ENCODE data around the gene KLF3.

KLF3 gene

GRCh38 chr4:38728631-38729141 is 64.7 kb downstream of the KLF3 start:
- peaks cover 4% of the 10 kb centered on the region; the same call in 1 of the 2 replicates for H3K9me3 ChIP-seq (ENCODE audit: control insufficient read depth, insufficient read depth, low read length)

GRCh38 chr4:38730493-38730829 is 66.5 kb downstream of the KLF3 start:
- Histone ChIP-seq H3K4me3 (ENCODE audit: low read depth, low read length) (no peak overlapping the region), H3K27ac (ENCODE audit: low read depth, low read length) (no peak overlapping the region)

More at GRCh38 chr4:38728631-38729141, 64.7 kb downstream of the KLF3 start:
- H3K4me1 ChIP-seq (ENCODE audit: control insufficient read depth, insufficient read depth, low read length), result peaks cover 7% of the 10 kb centered on the region; the same call in 1 of the 2 replicates
- no peak overlapping the region for H3K9ac ChIP-seq (ENCODE audit: low read depth, low read length)
- no peak overlapping the region for H3K4me3 ChIP-seq (ENCODE audit: low read depth, low read length)
- H3K36me3 ChIP-seq (ENCODE audit: control insufficient read depth, insufficient read depth, low read length), result no peaks in the 10 kb centered on the region
- H3K27me3 ChIP-seq (ENCODE audit: control insufficient read depth, insufficient read depth, low read length), result no peaks in the 10 kb centered on the region
- no peak overlapping the region for H3K27ac ChIP-seq (ENCODE audit: low read depth, low read length)

DNA sequence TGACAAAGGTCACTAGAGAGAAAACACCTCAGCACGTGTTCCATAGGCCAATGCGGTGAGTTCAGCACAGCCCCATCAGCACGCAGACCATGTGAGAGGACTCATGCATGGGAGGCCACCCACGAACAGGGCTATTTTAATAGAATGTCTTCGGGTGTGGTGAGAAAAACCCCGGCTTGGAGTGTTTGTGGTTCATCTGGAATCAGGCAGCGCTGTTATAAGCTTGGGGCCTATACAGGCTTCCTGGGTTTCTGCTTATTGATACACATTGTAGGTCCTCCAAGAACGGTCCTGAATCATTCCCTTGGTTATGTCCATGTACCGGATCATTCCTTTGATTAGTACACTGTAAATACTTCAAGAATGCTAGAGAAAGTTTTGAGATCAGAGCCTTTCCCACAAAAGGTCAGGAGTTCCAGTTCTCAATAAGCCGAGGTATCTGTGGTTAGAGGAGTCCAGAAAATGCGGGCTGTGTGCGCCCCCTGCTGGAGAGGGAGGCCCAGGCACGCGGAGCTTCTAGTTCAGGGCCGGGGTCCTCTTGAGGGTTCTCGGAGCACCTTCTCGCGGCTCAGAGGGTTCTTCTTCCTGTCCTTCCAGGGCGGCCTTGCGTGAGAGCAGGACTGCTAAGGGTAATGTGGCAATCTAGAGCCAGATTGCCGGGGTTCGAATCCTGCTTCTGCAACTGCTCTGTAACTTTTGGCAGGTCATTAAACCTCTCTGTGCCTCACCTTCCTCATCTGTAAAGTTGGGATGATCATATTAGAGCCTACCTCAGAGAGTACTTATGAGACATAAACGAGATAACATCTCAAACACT is 67.0 kb downstream of the KLF3 start:
- no peak overlapping the region for H3K27ac ChIP-seq (ENCODE audit: low read depth, low read length)
- H3K4me1 ChIP-seq (ENCODE audit: control insufficient read depth, insufficient read depth, low read length), result peaks cover 7% of the 10 kb centered on the region; the same call in 1 of the 2 replicates
- no peak overlapping the region for H3K4me3 ChIP-seq (ENCODE audit: low read depth, low read length)
- H3K9me3 ChIP-seq (ENCODE audit: control insufficient read depth, insufficient read depth, low read length), result peaks cover 5% of the 10 kb centered on the region; the same call in 1 of the 2 replicates
- H3K9ac ChIP-seq (ENCODE audit: low read depth, low read length), result no peak overlapping the region
- H3K36me3 ChIP-seq (ENCODE audit: control insufficient read depth, insufficient read depth, low read length), result no peaks in the 10 kb centered on the region
- no peaks in the 10 kb centered on the region for H3K27me3 ChIP-seq (ENCODE audit: control insufficient read depth, insufficient read depth, low read length)

More at GRCh38 chr4:38730493-38730829, 66.5 kb downstream of the KLF3 start:
- no peaks in the 10 kb centered on the region for H3K27me3 ChIP-seq (ENCODE audit: control insufficient read depth, insufficient read depth, low read length)
- H3K9ac ChIP-seq (ENCODE audit: low read depth, low read length), result no peak overlapping the region
- peaks cover 7% of the 10 kb centered on the region; the same call in 1 of the 2 replicates for H3K4me1 ChIP-seq (ENCODE audit: control insufficient read depth, insufficient read depth, low read length)
- H3K9me3 ChIP-seq (ENCODE audit: control insufficient read depth, insufficient read depth, low read length), result peaks cover 5% of the 10 kb centered on the region; the same call in 1 of the 2 replicates
- H3K36me3 ChIP-seq (ENCODE audit: control insufficient read depth, insufficient read depth, low read length), result no peaks in the 10 kb centered on the region

GRCh38 chr4:38733663-38734062 is 69.7 kb downstream of the KLF3 start:
- peaks cover 5% of the 10 kb centered on the region; the same call in 1 of the 2 replicates for H3K4me1 ChIP-seq (ENCODE audit: control insufficient read depth, insufficient read depth, low read length)
- no peak overlapping the region for H3K9ac ChIP-seq (ENCODE audit: low read depth, low read length)
- peaks cover 5% of the 10 kb centered on the region; the same call in 1 of the 2 replicates for H3K9me3 ChIP-seq (ENCODE audit: control insufficient read depth, insufficient read depth, low read length)
- H3K4me3 ChIP-seq (ENCODE audit: low read depth, low read length), result no peak overlapping the region
- no peak overlapping the region for H3K27ac ChIP-seq (ENCODE audit: low read depth, low read length)
- H3K27me3 ChIP-seq (ENCODE audit: control insufficient read depth, insufficient read depth, low read length), result no peaks in the 10 kb centered on the region
- no peaks in the 10 kb centered on the region for H3K36me3 ChIP-seq (ENCODE audit: control insufficient read depth, insufficient read depth, low read length)

GRCh38 chr4:38734446-38734845 is 70.4 kb downstream of the KLF3 start:
- peaks cover 5% of the 10 kb centered on the region; the same call in 1 of the 2 replicates for H3K9me3 ChIP-seq (ENCODE audit: control insufficient read depth, insufficient read depth, low read length)
- H3K4me1 ChIP-seq (ENCODE audit: control insufficient read depth, insufficient read depth, low read length), result no peaks in the 10 kb centered on the region
- no peak overlapping the region for H3K4me3 ChIP-seq (ENCODE audit: low read depth, low read length)
- no peak overlapping the region for H3K27ac ChIP-seq (ENCODE audit: low read depth, low read length)
- H3K27me3 ChIP-seq (ENCODE audit: control insufficient read depth, insufficient read depth, low read length), result no peaks in the 10 kb centered on the region
- H3K36me3 ChIP-seq (ENCODE audit: control insufficient read depth, insufficient read depth, low read length), result no peaks in the 10 kb centered on the region
- H3K9ac ChIP-seq (ENCODE audit: low read depth, low read length), result no peak overlapping the region

- Histone ChIP-seq H3K4me1 (ENCODE audit: control insufficient read depth, insufficient read depth, low read length) (no peaks in the 10 kb centered on the region), H3K4me3 (ENCODE audit: low read depth, low read length) (no peak overlapping the region), H3K36me3 (ENCODE audit: control insufficient read depth, insufficient read depth, low read length) (no peaks in the 10 kb centered on the region), H3K9me3 (ENCODE audit: control insufficient read depth, insufficient read depth, low read length) (peaks cover 5% of the 10 kb centered on the region; the same call in 1 of the 2 replicates), H3K9ac (ENCODE audit: low read depth, low read length) (no peak overlapping the region), H3K27ac (ENCODE audit: low read depth, low read length) (no peak overlapping the region), H3K27me3 (ENCODE audit: control insufficient read depth, insufficient read depth, low read length) (no peaks in the 10 kb centered on the region)
These were observed 70.9 kb downstream of the KLF3 start for GRCh38 chr4:38734911-38735310.

DNA sequence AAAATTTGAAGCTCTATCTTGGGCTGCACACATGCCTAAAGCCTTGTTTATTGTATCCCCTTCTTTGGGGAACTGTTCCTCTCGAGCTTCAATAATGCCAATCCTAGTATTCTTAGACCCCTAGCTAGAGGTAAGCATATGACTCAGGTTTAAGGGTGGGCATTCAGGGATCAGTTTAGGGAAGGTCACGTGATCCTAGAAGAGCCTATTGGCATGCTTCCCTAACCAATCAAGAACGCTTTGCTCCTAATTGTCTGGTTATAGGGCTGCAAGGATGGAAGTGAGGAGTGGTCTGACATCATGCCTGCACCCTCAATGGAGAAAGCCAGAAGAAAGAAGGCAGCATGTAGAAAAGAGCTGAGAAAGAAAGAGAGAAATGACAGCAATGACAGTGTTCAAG is 71.9 kb downstream of the KLF3 start:
- Histone ChIP-seq H3K4me3 (ENCODE audit: low read depth, low read length) (no peak overlapping the region), H3K9ac (ENCODE audit: low read depth, low read length) (no peak overlapping the region), H3K4me1 (ENCODE audit: control insufficient read depth, insufficient read depth, low read length) (no peaks in the 10 kb centered on the region), H3K9me3 (ENCODE audit: control insufficient read depth, insufficient read depth, low read length) (peaks cover 5% of the 10 kb centered on the region; the same call in 1 of the 2 replicates), H3K27ac (ENCODE audit: low read depth, low read length) (no peak overlapping the region), H3K27me3 (ENCODE audit: control insufficient read depth, insufficient read depth, low read length) (no peaks in the 10 kb centered on the region), H3K36me3 (ENCODE audit: control insufficient read depth, insufficient read depth, low read length) (no peaks in the 10 kb centered on the region)

DNA sequence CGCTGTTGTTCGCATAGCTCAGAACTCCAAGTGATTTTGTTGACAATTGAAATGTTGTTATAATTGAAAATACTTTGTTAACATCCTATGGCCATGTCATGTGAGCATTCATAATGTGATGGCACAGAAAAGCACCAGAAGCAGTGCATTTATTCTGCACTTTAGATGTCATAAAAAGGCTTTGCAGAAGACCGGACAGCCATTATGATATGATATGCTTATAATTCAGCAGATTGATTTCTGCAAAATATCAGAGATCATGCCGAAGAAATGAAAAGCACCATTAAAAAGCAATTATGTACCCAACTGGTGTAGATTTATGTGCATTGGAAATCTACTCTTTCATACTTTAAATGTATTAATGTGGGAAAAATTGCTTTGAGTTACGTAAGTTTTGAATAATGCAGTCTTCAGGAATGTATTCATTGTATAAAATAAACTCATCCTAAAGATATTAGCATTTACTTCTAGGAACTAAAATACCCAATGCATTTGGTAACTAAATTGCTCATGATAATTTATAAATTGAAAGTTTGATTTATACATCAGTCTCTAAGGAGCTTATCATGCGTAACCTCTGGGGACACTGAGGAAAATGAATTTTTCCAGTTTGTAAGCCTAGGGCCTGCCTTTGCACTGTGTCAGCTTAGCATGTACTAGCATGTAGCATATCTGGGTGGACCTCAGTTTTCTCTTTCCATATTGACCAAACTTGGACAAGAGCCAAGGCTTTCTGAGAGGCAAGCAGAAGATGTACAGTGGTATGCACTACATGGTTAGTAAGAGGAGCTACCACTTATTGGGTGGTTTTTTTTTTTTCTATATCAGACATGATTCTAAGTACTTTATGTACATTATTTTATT is 75.2 kb downstream of the KLF3 start:
- H3K4me3 ChIP-seq (ENCODE audit: low read depth, low read length), result no peak overlapping the region
- H3K9me3 ChIP-seq (ENCODE audit: control insufficient read depth, insufficient read depth, low read length), result no peaks in the 10 kb centered on the region
- H3K4me1 ChIP-seq (ENCODE audit: control insufficient read depth, insufficient read depth, low read length), result no peaks in the 10 kb centered on the region
- no peaks in the 10 kb centered on the region for H3K27me3 ChIP-seq (ENCODE audit: control insufficient read depth, insufficient read depth, low read length)
- H3K36me3 ChIP-seq (ENCODE audit: control insufficient read depth, insufficient read depth, low read length), result no peaks in the 10 kb centered on the region
- H3K27ac ChIP-seq (ENCODE audit: low read depth, low read length), result no peak overlapping the region
- H3K9ac ChIP-seq (ENCODE audit: low read depth, low read length), result no peak overlapping the region

- H3K27ac ChIP-seq (ENCODE audit: low read depth, low read length), result no peak overlapping the region
- no peaks in the 10 kb centered on the region for H3K9me3 ChIP-seq (ENCODE audit: control insufficient read depth, insufficient read depth, low read length)
- no peak overlapping the region for H3K4me3 ChIP-seq (ENCODE audit: low read depth, low read length)
- H3K4me1 ChIP-seq (ENCODE audit: control insufficient read depth, insufficient read depth, low read length), result no peaks in the 10 kb centered on the region
- no peaks in the 10 kb centered on the region for H3K27me3 ChIP-seq (ENCODE audit: control insufficient read depth, insufficient read depth, low read length)
- H3K9ac ChIP-seq (ENCODE audit: low read depth, low read length), result no peak overlapping the region
- H3K36me3 ChIP-seq (ENCODE audit: control insufficient read depth, insufficient read depth, low read length), result no peaks in the 10 kb centered on the region
These were observed 76.3 kb downstream of the KLF3 start for GRCh38 chr4:38740303-38740702.

GRCh38 chr4:38743866-38744265 is 79.9 kb downstream of the KLF3 start:
- Histone ChIP-seq H3K4me3 (ENCODE audit: low read depth, low read length) (no peak overlapping the region), H3K9ac (ENCODE audit: low read depth, low read length) (no peak overlapping the region), H3K27me3 (ENCODE audit: control insufficient read depth, insufficient read depth, low read length) (no peaks in the 10 kb centered on the region), H3K9me3 (ENCODE audit: control insufficient read depth, insufficient read depth, low read length) (no peaks in the 10 kb centered on the region; the same call in 1 of the 2 replicates), H3K27ac (ENCODE audit: low read depth, low read length) (no peak overlapping the region), H3K4me1 (ENCODE audit: control insufficient read depth, insufficient read depth, low read length) (no peaks in the 10 kb centered on the region), H3K36me3 (ENCODE audit: control insufficient read depth, insufficient read depth, low read length) (no peaks in the 10 kb centered on the region)

Measured in HUES48 (cell line).